Astrocyte of the spinal cord (primary cell): ENCODE results near the gene GLI1.

Experiments used
- DNase-seq: peaks from one replicate; pipeline ENCODE4 v3.0.0; 2011; ENCODE audit warnings: low read depth, low spot score
- H3K4me3 ChIP-seq: 2 replicates; pipeline ENCODE4 v1.5.1; 2011; ENCODE audit warnings: low read depth, mild to moderate bottlenecking, low read length, moderate library complexity
- CTCF ChIP-seq: IDR thresholded peaks from 2 replicates; pipeline ENCODE4 v1.5.1; 2012; ENCODE audit warnings: low read depth, mild to moderate bottlenecking, low read length, inconsistent platforms
- in situ Hi-C: cut with HindIII; loops from 2 replicates; pipeline ENCODE4 v1.10.0; 2017; ENCODE audit warnings: low sequenced_read_pairs

Gene GLI1

GRCh38 chr12:57518920-57519795 lies 59.6 kb downstream of the GLI1 start:
- H3K4me3 ChIP-seq = peak overlapping the region; percentile 80
- in situ Hi-C loops = no loop called here
- peak; percentile 25 for DNase-seq
- no peak for TF ChIP-seq CTCF

- DNase-seq = no peak
- H3K4me3 ChIP-seq = peak overlapping the region; percentile 80
- TF ChIP-seq CTCF = no peak
- in situ Hi-C loops = no loop called here
These were observed 60.1 kb downstream of the GLI1 start for GRCh38 chr12:57519796-57520052.

- in situ Hi-C loops = no loop called here
- H3K4me3 ChIP-seq = peak within 1 kb of the TSS; percentile 80
- no peak for TF ChIP-seq CTCF
- peak; percentile 99 for DNase-seq
These were observed 60.7 kb downstream of the GLI1 start, which contains the start of gene DDIT3 for GRCh38 chr12:57520053-57520818. Gene DDIT3, minus strand, starts transcription at chr12:57520514. Its CDS starts 3,108 bp downstream, at chr12:57517406.

GRCh38 chr12:57521525-57522010 lies 62.0 kb downstream of the GLI1 start:
- DNase-seq = peak; percentile 58
- TF ChIP-seq CTCF = no peak
- in situ Hi-C loops = no loop called here
- H3K4me3 ChIP-seq = no peak overlapping the region
